Ovary (tissue), 9 donors: Measurements from ENCODE around the gene DNMT3A. TPM values are rescaled to one million over a fixed set of nuclear protein-coding genes. Genes with fewer than 3 reads are reported as not detected.
A peak's percentile ranks its signal among the peaks of the same experiment; 100 is the strongest.

Experiments
- DNase-seq, 5 donors: peaks; one replicate each; pipeline ENCODE4 v3.0.0-alpha.2; 2019 to 2020
- H3K27ac ChIP-seq, 2 donors: fragments of 200-600 bp; one replicate each; pipeline versions ENCODE4 v1.5.1 to v1.8.0; 2019 to 2022
- H3K27me3 ChIP-seq: fragments of 200-600 bp; one replicate; pipeline ENCODE4 v1.8.0; 2022
- H3K36me3 ChIP-seq: fragments of 200-600 bp; sonication (generic); one replicate; pipeline ENCODE4 v1.5.1; 2019
- H3K4me1 ChIP-seq: one replicate; pipeline ENCODE4 v1.8.1; 2013; ENCODE audit warnings: mild to moderate bottlenecking, moderate library complexity; ENCODE audit not compliant: insufficient read depth
- H3K4me3 ChIP-seq: fragments of 200-600 bp; sonication (generic); one replicate; pipeline ENCODE4 v1.5.1; 2017
- H3K9me3 ChIP-seq, 2 donors: fragments of 200-600 bp in 1 of 2; sonication (generic) in 1 of 2; one replicate each; pipeline versions ENCODE4 v1.5.1 to v1.8.1; 2013 to 2019; ENCODE audit warnings: mild to moderate bottlenecking in 1 of 2, moderate library complexity in 1 of 2
- CTCF ChIP-seq, 3 donors: fragments of 450-650 bp in 2 of 3; fragments of 200-600 bp in 1 of 3; IDR thresholded peaks; one replicate each; pipeline versions ENCODE4 v1.5.1 to v1.8.0; 2016 to 2022; ENCODE audit warnings: antibody characterized with exemption in 3 of 3, mild to moderate bottlenecking in 1 of 3
- EP300 ChIP-seq: sonication (generic); formaldehyde crosslinking; IDR thresholded peaks from one replicate; pipeline ENCODE4 v1.6.1; 2017; ENCODE audit warnings: antibody characterized with exemption
- POLR2A ChIP-seq: fragments of 450-650 bp; IDR thresholded peaks from one replicate; pipeline ENCODE4 v1.6.1; 2017; ENCODE audit warnings: antibody characterized with exemption, mild to moderate bottlenecking, moderate library complexity
- WGBS, 3 donors: extraction: QIAGEN DNeasy Blood & Tissue Kit in 1 of 3; methylation state at CpG; one replicate each; pipeline versions ENCODE4 v1.1.5 to v1.1.7; 2013 to 2017; 5-methylcytosine and 5-hydroxymethylcytosine counted together
- intact Hi-C, 4 donors: fragments of 100-400 bp; cut with DNase I; formaldehyde crosslinking; loops; one replicate each; pipeline versions ENCODE4 v1.11.0 to v1.15.1; 2022 to 2023
- polyA plus RNA-seq, 2 donors: library from polyadenylated mRNA; stranded (reverse); fragments of 200-250 nt in 1 of 2; fragments of 350-450 nt in 1 of 2; fragmentation: Illumina TruSeq in 1 of 2; extraction: RNeasy Lipid Tissue Mini Kit (QIAGEN cat#74804) in 1 of 2; gene quantifications; one replicate each; pipeline ENCODE4 v1.2.3, GENCODE V29; 2013 to 2014
- total RNA-seq, 7 donors: library from RNA; depleted of rRNA in 2 of 7; stranded (reverse); fragments of >200 nt in 2 of 7; fragmentation: NEBNext Ultra II Directional in 3 of 7; extraction: Animal tissue kit (Norgen Biotek cat#: 25700) in 3 of 7; gene quantifications; one replicate each; pipeline versions ENCODE4 v1.1.0 to v1.2.4, GENCODE V29; 2016 to 2023
- donor health status: DM: no; HTN: no; CAD: no; lungs with moderate emphysema.
- donor health status: DM: no; HTN: no; CAD: no.
- donor health status: Bipolar disorder and iron deficiency.
- donor health status: DM: yes; HTN: yes; CAD: no.
- donor health status: DM: no; HTN: no; CAD: no.
- donor health status: DM: yes; HTN: yes; CAD: no.

The DNMT3A gene
- total and polyA plus RNA-seq, 9 donors = 11.3 to 72.7 (median 46.7) TPM

DNA sequence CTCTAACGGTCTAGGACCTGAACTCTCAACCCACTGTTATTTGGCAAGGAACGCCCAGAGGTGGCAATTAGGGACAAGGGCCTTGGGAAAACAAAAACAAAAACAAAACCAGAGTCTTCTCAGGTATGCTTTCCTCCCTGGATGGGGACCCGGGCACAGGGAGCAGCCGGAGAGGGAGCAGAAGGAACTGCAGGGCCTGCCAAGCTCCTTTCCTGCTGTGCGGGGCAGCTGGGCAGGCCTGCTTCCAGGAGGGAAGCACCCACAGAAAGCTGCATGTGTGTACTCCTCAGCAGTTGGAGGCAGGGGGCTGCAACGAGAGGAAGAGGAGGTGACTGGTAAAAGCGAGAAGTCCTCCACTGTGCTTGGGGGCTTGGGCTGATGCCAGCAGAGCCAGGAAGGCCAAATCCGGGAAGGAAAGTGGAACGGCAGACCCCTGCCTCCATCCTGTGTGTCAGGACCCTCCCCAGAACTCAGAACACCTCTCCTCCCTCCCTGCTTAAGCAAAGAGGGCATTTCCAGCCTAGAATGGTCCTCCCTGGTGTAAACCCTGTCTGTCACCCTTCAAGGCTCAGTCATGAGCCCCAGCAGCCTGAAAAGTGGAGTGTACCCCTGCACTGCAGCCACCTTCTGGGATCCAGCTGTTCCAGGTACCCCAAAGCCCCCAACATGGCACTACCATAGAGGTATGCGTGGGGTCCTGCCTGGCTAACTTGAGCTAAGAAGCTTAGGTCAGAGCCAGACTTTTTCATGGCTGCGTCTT lies 56.3 kb downstream of the DNMT3A start:
- WGBS, 3 donors = 66 to 81% (median 68%) methylated on average over 11 of the region's 11 CpGs
- no peak overlapping the region for H3K4me3 ChIP-seq
- H3K27me3 ChIP-seq = no peaks in the 10 kb centered on the region
- DNase-seq = no peak
- no peak overlapping the region for H3K27ac ChIP-seq
- peaks cover 13% of the 10 kb centered on the region for H3K4me1 ChIP-seq
- intact Hi-C loops = loop anchor here in 2 of 4 donors (10.0 kb wide), 2 partner anchors 49 to 59 kb away; partner anchors contain the start of gene DNMT3A (in 1 of the 2)
- no peaks in the 10 kb centered on the region for H3K36me3 ChIP-seq
- no peak for TF ChIP-seq EP300
- TF ChIP-seq POLR2A = no peak
- TF ChIP-seq CTCF (IDR thresholded peaks at IDR 0.05) = no peak
- no peaks in the 10 kb centered on the region for H3K9me3 ChIP-seq

DNA sequence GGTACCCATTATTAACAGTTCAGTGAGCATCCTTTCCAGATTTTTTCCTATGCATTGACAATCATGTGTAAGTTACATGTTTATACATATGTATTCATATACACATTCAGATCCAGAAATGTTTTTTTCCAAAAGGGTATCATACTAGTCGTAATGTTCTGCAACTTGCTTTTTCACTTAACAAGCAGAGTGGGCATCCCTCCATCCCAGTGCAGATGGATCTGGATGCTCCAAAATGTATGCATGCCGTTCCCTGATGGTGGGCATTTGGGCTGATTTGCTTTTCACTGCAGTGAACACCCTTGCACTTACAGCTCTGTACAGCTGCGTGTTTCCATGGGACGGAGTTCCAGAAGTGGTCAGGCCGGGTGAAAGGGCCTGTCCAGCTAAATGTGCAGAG lies 57.0 kb downstream of the DNMT3A start:
- Histone ChIP-seq H3K9me3 (no peaks in the 10 kb centered on the region), H3K27me3 (no peaks in the 10 kb centered on the region), H3K4me1 (peaks cover 14% of the 10 kb centered on the region), H3K36me3 (no peaks in the 10 kb centered on the region), H3K27ac (no peak overlapping the region), H3K4me3 (no peak overlapping the region)
- TF ChIP-seq POLR2A = no peak
- no peak for TF ChIP-seq EP300
- TF ChIP-seq CTCF (IDR thresholded peaks at IDR 0.05) = no peak
- DNase-seq = no peak
- WGBS, 3 donors = 88 to 91% (median 89%) methylated on average over 5 of the region's 5 CpGs
- intact Hi-C loops = loop anchor here in 2 of 4 donors (10.0 kb wide), 2 partner anchors 50 to 60 kb away; partner anchors contain the start of gene DNMT3A (in 1 of the 2)

GRCh38 chr2:25283921-25284320 lies 57.8 kb downstream of the DNMT3A start:
- peaks cover 21% of the 10 kb centered on the region for H3K4me1 ChIP-seq
- H3K4me3 ChIP-seq = no peak overlapping the region
- no peaks in the 10 kb centered on the region for H3K27me3 ChIP-seq
- DNase-seq = no peak
- no peak for TF ChIP-seq EP300
- no peak for TF ChIP-seq POLR2A
- TF ChIP-seq CTCF (IDR thresholded peaks at IDR 0.05) = no peak
- intact Hi-C loops = loop anchor here in 2 of 4 donors (10.0 kb wide), 2 partner anchors 51 to 61 kb away; partner anchors contain the start of gene DNMT3A (in 1 of the 2)
- WGBS, 3 donors = 69 to 95% (median 94%) methylated on average over 5 of the region's 5 CpGs
- no peaks in the 10 kb centered on the region for H3K36me3 ChIP-seq
- H3K9me3 ChIP-seq = no peaks in the 10 kb centered on the region
- H3K27ac ChIP-seq = no peak overlapping the region

- H3K27me3 ChIP-seq = no peaks in the 10 kb centered on the region
- peaks cover 21% of the 10 kb centered on the region for H3K4me1 ChIP-seq
- H3K36me3 ChIP-seq = no peaks in the 10 kb centered on the region
- TF ChIP-seq CTCF (IDR thresholded peaks at IDR 0.05) (no peak), POLR2A (no peak), EP300 (no peak)
- H3K9me3 ChIP-seq = no peaks in the 10 kb centered on the region
- no peak overlapping the region for H3K4me3 ChIP-seq
- intact Hi-C loops = loop anchor here in 2 of 4 donors (10.0 kb wide), 2 partner anchors 53 to 63 kb away; partner anchors contain the start of gene DNMT3A (in 1 of the 2)
- DNase-seq = peak in 1 of 5 donors; percentile 30
- WGBS, 3 donors = 51 to 61% (median 59%) methylated on average over 8 of the region's 8 CpGs
- H3K27ac ChIP-seq = peak overlapping the region in 1 of 2 donors; percentile 35
Measured at GRCh38 chr2:25281941-25282340, 59.8 kb downstream of the DNMT3A start.
